ENCODE data around the gene GRIP1. TPM values are rescaled to one million over a fixed set of nuclear protein-coding genes. Genes with fewer than 3 reads are reported as not detected.

GRIP1 gene
- polyA plus RNA-seq, 3 donors from 2014 or later, result 0.31 to 1.7 TPM; not detected in 1

DNA sequence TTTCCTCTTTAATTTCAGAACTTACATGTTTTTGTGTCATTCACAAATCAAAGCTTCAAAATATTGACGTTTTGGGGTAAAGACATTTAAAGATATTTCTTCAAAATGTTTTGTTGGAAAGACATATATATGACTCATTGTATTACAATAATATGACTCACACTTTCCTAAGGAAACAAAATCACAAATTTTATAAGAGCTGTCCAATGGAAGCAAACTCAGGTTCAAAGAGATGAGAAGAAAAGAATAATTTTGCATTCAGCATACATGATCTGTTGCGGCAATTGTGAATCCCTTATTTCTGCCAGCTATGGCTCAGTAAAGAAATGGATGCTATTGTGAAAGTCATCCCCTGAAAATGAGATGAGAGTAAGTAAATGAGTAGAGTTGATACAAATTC, 82.7 kb downstream of the GRIP1 start:
- Mint-ChIP-seq H3K4me3 (no peak overlapping the region), H3K27me3 (ENCODE audit: low read depth in 3 of 3) (peaks cover 0 to 3% (median 1%) of the 10 kb centered on the region in 3 donors), H3K27ac (no peak overlapping the region), H3K4me1 (no peaks in the 10 kb centered on the region), H3K9me3 (no peaks in the 10 kb centered on the region), H3K36me3 (no peaks in the 10 kb centered on the region)
- no peak for DNase-seq

DNA sequence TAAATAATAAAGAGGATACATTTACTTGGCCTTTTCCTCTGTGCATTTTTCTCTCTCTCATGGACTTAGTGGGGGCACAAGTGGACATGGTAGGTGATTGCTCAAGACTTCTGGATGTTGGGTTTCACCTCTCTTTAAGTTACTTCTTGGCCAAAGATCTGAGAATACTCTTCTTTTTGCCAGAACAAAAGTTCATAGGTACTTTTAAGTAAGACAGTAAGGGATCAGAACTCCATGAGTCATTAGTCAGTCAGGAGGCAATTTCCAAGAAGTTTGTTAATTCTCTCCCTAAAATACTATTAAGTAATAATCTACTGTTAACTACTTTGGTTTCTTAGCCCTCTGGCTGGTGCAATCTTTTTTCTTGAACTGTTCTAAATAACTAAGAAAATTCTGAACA, 84.2 kb downstream of the GRIP1 start:
- Mint-ChIP-seq H3K36me3 (no peaks in the 10 kb centered on the region), H3K4me1 (no peaks in the 10 kb centered on the region), H3K9me3 (no peaks in the 10 kb centered on the region), H3K27me3 (ENCODE audit: low read depth in 3 of 3) (peaks cover 0 to 3% (median 1%) of the 10 kb centered on the region in 3 donors), H3K4me3 (no peak overlapping the region), H3K27ac (no peak overlapping the region)
- DNase-seq, result no peak

DNA sequence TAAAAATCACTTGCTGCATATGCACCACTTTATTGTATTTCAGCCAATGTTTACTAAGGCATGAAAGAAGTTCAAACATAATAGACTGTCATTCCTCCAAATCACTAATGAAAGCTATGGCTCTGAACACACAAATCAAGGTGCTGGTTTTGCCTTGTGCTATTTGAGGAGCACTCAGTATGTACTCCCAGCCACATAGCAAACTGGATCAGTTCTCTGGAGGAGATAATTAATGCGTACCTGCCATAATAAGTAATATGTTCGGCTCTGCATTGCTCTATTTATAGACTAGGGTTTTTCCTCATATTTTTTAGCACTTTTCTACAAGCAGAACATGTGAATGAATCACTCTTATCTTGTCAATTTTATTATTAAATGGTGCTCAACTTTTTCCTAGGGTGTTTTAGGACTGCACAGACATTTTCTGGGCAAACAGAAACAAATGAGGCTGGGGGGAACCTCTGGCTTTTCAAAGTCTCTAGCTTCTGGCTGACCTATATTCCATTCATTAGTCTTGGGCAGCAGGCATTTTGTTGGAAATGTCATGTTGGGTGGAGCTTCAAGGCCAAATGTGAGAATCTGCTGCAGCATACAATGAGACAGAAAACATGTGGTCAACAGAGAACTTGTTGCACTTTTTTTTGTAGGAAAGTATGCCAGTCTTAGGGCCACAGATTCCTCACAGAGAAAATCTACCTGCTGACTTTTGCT, 88.4 kb downstream of the GRIP1 start:
- H3K36me3 Mint-ChIP-seq, result no peaks in the 10 kb centered on the region
- no peak overlapping the region for H3K4me3 Mint-ChIP-seq

DNA sequence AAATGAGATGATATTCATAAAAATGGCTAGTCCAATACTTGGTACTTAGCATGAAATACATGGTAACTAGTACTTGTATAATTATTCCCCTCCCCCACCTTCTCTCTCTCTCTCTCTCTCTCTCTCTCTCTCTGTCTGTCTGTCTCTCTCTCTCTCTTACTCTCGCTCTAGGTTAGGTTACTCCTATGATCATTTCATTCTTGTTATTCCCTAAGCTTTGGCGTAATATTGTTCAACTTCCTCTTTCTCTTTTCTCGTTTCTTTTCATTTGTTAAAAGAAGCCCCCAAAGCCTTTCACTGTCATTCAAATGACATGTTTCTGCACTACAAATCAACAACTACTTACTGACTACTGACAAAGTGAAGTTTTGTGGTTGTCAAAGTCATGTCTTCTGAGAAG, 89.8 kb downstream of the GRIP1 start:
- H3K27me3 Mint-ChIP-seq (ENCODE audit: low read depth in 3 of 3), result peaks cover 0 to 4% (median 0%) of the 10 kb centered on the region in 3 donors
- H3K4me3 Mint-ChIP-seq, result no peak overlapping the region
- DNase-seq, result no peak
- no peak overlapping the region for H3K27ac Mint-ChIP-seq
- no peaks in the 10 kb centered on the region for H3K4me1 Mint-ChIP-seq
- H3K36me3 Mint-ChIP-seq, result no peaks in the 10 kb centered on the region
- H3K9me3 Mint-ChIP-seq, result peaks cover 0 to 3% (median 0%) of the 10 kb centered on the region in 6 donors

More for the DNA sequence above, 88.4 kb downstream of the GRIP1 start:
- no peaks in the 10 kb centered on the region for H3K4me1 Mint-ChIP-seq
- H3K27ac Mint-ChIP-seq, result no peak overlapping the region
- peaks cover 0 to 3% (median 0%) of the 10 kb centered on the region in 6 donors for H3K9me3 Mint-ChIP-seq
- DNase-seq, result no peak
- H3K27me3 Mint-ChIP-seq (ENCODE audit: low read depth in 3 of 3), result peaks cover 0 to 2% (median 0%) of the 10 kb centered on the region in 3 donors

DNA sequence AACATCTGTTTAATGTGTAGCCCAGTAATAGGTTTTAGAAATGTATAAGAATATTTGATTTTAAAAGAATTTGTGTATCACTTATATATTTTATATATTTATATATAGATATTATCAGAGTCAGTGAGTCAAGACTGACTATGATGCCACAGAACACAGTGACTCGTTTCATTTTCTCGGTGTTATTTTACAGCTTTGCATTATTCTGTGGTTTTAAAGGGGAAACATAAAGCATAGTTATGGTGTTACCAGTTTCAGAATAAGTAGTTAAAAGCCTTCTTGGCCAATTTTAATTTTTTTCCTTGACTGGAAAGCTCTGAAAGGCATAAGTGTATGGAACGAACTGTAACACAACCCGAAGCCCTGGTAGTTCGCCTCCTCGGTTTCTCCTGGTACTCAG, 91.0 kb downstream of the GRIP1 start:
- peaks cover 0 to 3% (median 0%) of the 10 kb centered on the region in 6 donors for H3K9me3 Mint-ChIP-seq
- no peak overlapping the region for H3K27ac Mint-ChIP-seq
- H3K36me3 Mint-ChIP-seq, result no peaks in the 10 kb centered on the region
- DNase-seq, result no peak
- H3K27me3 Mint-ChIP-seq (ENCODE audit: low read depth in 3 of 3), result peaks cover 0 to 4% (median 0%) of the 10 kb centered on the region in 3 donors
- no peaks in the 10 kb centered on the region for H3K4me1 Mint-ChIP-seq
- H3K4me3 Mint-ChIP-seq, result no peak overlapping the region

DNA sequence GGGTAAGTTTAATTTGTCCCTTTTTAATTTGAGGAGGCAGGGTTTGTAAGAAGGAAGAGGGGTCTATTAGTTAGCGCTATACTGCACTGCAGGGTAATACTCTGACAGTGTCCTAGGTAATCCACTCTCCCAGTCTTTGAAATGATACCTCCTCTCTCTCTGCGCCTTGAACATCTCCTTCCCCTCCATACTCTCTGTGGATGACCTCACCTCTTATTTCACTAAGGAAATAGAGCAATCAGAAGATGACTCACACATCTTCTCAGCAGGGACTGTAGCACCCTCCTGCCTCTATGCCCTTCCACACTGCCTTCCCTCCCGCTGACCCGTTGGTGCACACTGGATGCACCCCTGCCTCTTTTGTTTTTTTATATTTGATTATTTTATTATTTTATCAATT, 94.2 kb downstream of the GRIP1 start:
- H3K4me1 Mint-ChIP-seq, result no peaks in the 10 kb centered on the region
- DNase-seq, result no peak

DNA sequence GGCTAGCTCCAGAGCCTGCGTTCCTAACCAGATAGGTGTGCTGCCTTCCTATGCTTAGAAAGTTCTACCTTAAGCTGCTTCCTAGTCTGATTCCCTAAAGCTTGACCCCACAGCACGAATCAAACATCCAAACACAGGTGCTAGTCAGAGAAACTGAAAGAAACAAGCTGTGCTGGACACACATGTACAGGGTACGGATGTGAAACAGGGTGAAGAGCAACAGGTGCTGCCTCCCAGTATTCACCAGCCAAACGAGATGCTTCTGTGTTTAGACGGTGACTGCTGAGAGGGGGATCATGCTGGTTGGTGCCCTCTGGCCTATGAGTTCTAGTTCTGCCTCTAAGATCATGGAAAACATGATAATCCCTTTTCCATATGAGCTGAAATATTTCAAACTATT, 105.3 kb downstream of the GRIP1 start:
- DNase-seq, result no peak
- no peak overlapping the region for H3K27ac Mint-ChIP-seq

More for the DNA sequence above, 94.2 kb downstream of the GRIP1 start:
- Mint-ChIP-seq H3K9me3 (peaks cover 0 to 3% (median 0%) of the 10 kb centered on the region in 6 donors), H3K27ac (no peak overlapping the region), H3K36me3 (no peaks in the 10 kb centered on the region), H3K27me3 (ENCODE audit: low read depth in 3 of 3) (peaks cover 0 to 4% (median 0%) of the 10 kb centered on the region in 3 donors), H3K4me3 (no peak overlapping the region)

DNA sequence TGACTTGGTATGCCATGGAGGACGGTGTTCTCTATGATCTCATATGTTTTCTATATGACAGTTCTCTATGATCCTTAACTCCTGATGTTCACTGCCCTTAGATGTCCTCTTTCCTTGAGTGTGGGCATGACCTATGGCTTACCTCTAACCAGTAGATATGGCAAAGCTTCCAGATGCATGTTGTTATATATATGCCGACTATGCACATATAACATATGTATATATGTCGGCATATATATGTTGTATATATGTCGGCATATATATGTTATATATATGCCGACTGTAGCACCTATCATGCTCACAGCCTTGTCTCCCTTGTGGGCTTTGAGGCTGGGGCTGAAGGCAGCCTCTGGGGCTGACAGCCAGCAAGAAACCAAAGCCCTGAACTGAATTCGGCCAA, 106.0 kb downstream of the GRIP1 start:
- no peak for DNase-seq
- Mint-ChIP-seq H3K9me3 (peaks cover 0 to 6% (median 0%) of the 10 kb centered on the region in 6 donors), H3K27ac (no peak overlapping the region), H3K27me3 (ENCODE audit: low read depth in 3 of 3) (peaks cover 0 to 11% (median 2%) of the 10 kb centered on the region in 3 donors), H3K4me1 (no peaks in the 10 kb centered on the region), H3K4me3 (no peak overlapping the region), H3K36me3 (no peaks in the 10 kb centered on the region)

More for the DNA sequence above, 105.3 kb downstream of the GRIP1 start:
- no peak overlapping the region for H3K4me3 Mint-ChIP-seq
- H3K9me3 Mint-ChIP-seq, result peaks cover 0 to 6% (median 0%) of the 10 kb centered on the region in 6 donors
- no peaks in the 10 kb centered on the region for H3K4me1 Mint-ChIP-seq
- H3K27me3 Mint-ChIP-seq (ENCODE audit: low read depth in 3 of 3), result peaks cover 0 to 8% (median 0%) of the 10 kb centered on the region in 3 donors
- no peaks in the 10 kb centered on the region for H3K36me3 Mint-ChIP-seq

DNA sequence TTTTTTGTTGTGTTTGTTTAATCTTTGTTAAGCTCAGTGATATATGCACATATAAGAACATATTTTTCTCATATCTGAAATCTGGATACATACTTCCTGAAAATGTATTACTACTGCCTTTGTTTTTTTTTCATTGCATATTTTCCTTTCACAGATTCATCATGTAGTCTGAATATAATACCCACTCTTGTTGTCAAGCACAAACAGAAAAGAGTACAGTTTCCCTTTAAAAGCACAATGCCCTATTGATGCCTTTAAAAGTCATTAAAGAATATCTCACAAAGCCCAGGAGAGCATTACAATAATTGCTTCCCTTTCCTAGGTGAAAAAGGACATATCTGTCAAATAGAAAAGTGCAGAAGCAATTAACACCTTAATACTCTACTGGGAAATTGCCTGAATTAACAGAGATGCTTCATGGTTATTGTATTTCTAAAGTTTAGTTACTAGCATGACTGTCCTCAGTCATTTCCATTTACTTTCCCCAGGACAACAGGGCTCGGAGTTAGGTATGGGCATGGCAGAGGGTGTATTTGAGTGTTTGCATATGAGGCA, 107.4 kb downstream of the GRIP1 start:
- H3K4me1 Mint-ChIP-seq, result no peaks in the 10 kb centered on the region
- peaks cover 0 to 3% (median 0%) of the 10 kb centered on the region in 6 donors for H3K9me3 Mint-ChIP-seq
- no peaks in the 10 kb centered on the region for H3K36me3 Mint-ChIP-seq
- H3K27ac Mint-ChIP-seq, result no peak overlapping the region
- DNase-seq, result no peak
- peaks cover 0 to 11% (median 2%) of the 10 kb centered on the region in 3 donors for H3K27me3 Mint-ChIP-seq (ENCODE audit: low read depth in 3 of 3)
- no peak overlapping the region for H3K4me3 Mint-ChIP-seq

DNA sequence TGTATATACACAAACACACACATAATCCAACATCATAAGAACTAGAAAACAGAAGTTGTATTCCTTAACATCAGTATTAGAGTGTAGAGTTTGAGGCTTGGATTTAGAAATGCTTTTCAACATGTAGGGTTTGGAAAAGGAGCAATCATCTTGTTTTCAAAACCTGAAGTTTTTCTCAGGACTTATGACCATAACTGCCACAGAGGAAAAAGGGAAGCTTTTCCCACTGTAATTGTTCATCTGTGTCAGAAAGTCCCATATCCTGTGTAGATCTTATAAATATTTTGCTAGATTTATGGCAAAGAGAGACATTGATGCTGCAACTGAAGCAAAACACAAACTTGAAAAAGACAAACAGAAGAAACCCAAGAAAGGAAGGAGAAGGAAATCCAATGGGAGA, 115.7 kb downstream of the GRIP1 start:
- no peak overlapping the region for H3K27ac Mint-ChIP-seq
- H3K27me3 Mint-ChIP-seq (ENCODE audit: low read depth in 3 of 3), result peaks cover 0 to 5% (median 4%) of the 10 kb centered on the region in 3 donors
- no peaks in the 10 kb centered on the region for H3K4me1 Mint-ChIP-seq
- peaks cover 0 to 6% (median 4%) of the 10 kb centered on the region in 6 donors for H3K9me3 Mint-ChIP-seq
- H3K36me3 Mint-ChIP-seq, result no peaks in the 10 kb centered on the region
- no peak overlapping the region for H3K4me3 Mint-ChIP-seq
- DNase-seq, result no peak

DNA sequence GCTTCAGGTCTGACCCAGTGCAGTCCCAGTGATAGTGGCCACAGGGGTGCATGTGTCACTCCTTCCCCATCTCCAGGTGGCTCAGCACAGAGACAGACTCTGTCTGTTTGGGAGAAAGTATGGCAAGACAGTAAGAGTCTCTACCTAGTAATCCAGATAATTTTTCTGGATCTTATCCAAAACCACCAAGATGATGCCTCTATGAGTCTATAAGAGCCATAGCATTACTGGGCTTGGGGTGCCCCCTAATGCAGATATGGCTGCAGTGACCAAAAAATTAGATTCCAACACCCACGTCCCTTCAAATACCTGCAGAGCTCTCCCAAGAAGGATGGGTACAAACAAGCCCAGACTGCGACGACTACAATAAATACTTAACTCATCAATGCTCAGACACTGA, 123.8 kb downstream of the GRIP1 start:
- no peak for DNase-seq
- Mint-ChIP-seq H3K27me3 (ENCODE audit: low read depth in 3 of 3) (peaks cover 5 to 10% (median 5%) of the 10 kb centered on the region in 3 donors), H3K4me3 (no peak overlapping the region), H3K27ac (no peak overlapping the region), H3K36me3 (no peaks in the 10 kb centered on the region), H3K9me3 (peaks cover 0 to 4% (median 0%) of the 10 kb centered on the region in 6 donors), H3K4me1 (no peaks in the 10 kb centered on the region)

DNA sequence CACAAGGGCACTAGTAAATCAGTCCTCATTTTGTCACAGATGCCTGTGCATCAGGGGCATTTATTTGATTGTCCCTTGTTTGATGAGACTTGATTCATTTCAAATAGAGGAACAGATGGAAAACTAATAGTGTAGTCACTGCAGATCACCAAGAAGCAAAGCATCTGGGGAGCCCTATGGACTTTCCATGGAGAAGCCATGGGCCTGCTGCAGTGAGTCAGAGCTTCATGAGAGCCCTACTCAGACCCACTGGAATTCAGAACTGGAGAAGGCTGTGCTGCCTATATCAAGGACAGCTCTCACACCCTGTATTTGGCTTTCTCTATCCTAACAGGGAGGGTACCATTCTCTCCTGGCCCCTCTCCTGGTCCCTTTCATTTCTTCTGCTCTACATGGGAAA, 126.2 kb downstream of the GRIP1 start:
- Mint-ChIP-seq H3K27ac (no peak overlapping the region), H3K4me3 (no peak overlapping the region), H3K36me3 (no peaks in the 10 kb centered on the region), H3K4me1 (no peaks in the 10 kb centered on the region), H3K9me3 (peaks cover 0 to 2% (median 0%) of the 10 kb centered on the region in 6 donors), H3K27me3 (ENCODE audit: low read depth in 3 of 3) (peaks cover 3 to 7% (median 5%) of the 10 kb centered on the region in 3 donors)
- DNase-seq, result no peak

DNA sequence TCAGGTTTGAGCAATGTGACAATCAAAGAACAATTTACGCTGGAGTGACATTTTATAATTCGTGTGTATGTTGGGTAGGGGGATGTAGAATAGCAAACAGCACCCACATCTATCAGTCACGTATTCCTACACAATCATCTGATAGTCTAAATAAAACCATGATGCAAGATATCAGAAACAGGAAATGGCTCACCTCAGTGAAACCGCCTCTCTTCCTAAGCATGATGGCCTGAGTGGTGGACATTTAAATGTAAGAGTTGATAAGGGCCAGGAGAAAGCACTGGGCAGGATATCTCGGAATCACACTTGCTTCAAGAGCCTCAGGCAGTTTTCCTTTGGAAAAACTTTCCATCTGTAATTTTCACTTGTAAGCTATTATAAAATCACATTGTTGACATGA, 128.2 kb downstream of the GRIP1 start:
- DNase-seq, result no peak
- Mint-ChIP-seq H3K9me3 (peaks cover 0 to 2% (median 0%) of the 10 kb centered on the region in 6 donors), H3K36me3 (no peaks in the 10 kb centered on the region), H3K27ac (no peak overlapping the region), H3K4me1 (no peaks in the 10 kb centered on the region), H3K27me3 (ENCODE audit: low read depth in 3 of 3) (peaks cover 2 to 3% (median 3%) of the 10 kb centered on the region in 3 donors), H3K4me3 (no peak overlapping the region)

DNA sequence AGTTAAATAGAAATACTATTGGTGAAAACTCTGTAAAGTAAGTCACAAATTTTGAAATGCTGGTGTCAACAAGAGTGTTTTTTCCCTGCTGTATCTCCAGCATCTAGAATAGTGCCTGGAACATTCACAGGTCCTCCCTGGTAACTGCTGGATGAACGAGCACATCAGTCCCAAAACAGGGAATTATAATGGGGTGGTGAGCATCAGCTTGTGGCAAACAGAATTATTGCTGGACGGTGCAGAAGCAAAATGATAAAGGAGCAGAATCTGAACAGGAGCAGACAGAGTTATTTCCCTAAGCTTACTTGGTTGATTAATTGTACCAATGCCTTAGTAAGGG, 129.9 kb downstream of the GRIP1 start:
- H3K27ac Mint-ChIP-seq, result no peak overlapping the region
- DNase-seq, result no peak
- H3K4me3 Mint-ChIP-seq, result no peak overlapping the region
- no peaks in the 10 kb centered on the region for H3K4me1 Mint-ChIP-seq
- H3K9me3 Mint-ChIP-seq, result no peaks in the 10 kb centered on the region
- no peaks in the 10 kb centered on the region for H3K36me3 Mint-ChIP-seq
- peaks cover 0 to 3% (median 2%) of the 10 kb centered on the region in 3 donors for H3K27me3 Mint-ChIP-seq (ENCODE audit: low read depth in 3 of 3)

All from immature natural killer cell (primary cell).